IPS-NIHi11 (cell line): ENCODE data around the gene POM121C.
"Not testable (repeated sequence)": the region's sequence is repeated elsewhere in the genome, so short reads cannot be mapped to it uniquely, and the experiment has no call there.

Experiments used
- DNase-seq: peaks from one replicate; pipeline ENCODE4 v3.0.0; 2012; ENCODE audit warnings: mixed read lengths, low spot score

The POM121C gene

GRCh38 chr7:75423481-75423880 is 62.6 kb downstream of the POM121C start:
- not testable (repeated sequence) for DNase-seq

GRCh38 chr7:75421798-75422710 is 64.0 kb downstream of the POM121C start:
- DNase-seq = not testable (repeated sequence)

GRCh38 chr7:75420152-75420551 is 65.9 kb downstream of the POM121C start:
- DNase-seq = not testable (repeated sequence)

- DNase-seq = not testable (repeated sequence)
These were observed 66.4 kb downstream of the POM121C start for GRCh38 chr7:75419693-75420092.

- not testable (repeated sequence) for DNase-seq
These were observed 66.9 kb downstream of the POM121C start for GRCh38 chr7:75419210-75419609.

DNA sequence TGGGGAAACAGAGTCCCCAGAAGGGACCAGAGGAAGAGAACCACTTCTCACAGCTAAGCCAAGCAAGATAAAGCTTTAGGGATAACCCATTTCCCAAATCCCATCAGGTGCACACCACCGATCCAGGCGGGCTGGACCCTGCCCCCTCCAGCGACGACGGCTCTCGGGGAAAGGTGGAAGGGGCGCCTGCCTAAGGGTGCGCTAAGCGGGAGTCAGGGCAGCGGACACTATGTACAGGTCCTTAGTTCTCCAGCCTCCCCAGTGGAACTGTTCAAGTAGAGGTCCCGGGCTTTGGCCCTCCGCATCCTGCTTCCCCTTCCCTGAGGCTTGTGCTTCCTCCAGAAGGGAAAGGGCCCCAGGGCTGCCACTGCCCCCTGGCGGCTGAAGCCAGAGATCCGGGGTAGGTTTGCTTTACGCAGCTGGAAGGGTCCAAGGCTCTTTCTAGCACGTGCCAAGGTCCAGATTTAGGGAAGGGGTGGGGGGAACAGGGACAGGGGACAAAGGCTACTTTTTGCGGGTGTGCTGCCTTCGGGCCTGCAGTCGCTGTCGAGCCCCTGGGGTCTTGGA is 67.7 kb downstream of the POM121C start:
- DNase-seq = not testable (repeated sequence)

DNA sequence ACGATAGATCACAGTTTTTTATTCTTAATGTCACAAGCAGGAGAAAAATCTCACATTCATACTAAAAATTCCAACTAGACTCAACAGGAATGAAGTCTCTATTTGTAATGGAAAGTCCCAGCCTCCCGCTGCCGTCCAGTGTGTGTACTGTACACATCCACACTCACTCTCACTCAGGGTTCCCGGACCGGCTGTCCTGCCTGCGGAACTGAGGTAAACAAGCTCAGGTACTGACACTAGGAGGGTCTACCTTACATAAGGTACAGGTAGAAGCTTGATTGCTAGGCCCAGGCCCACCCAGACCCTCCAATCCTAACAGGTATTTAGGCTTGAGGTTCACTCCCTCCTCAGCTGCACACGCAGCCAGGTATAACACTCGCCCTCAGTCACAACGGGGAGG is 69.3 kb downstream of the POM121C start:
- not testable (repeated sequence) for DNase-seq

GRCh38 chr7:75415829-75416373 is 70.2 kb downstream of the POM121C start:
- not testable (repeated sequence) for DNase-seq

GRCh38 chr7:75415428-75415817 is 70.7 kb downstream of the POM121C start:
- not testable (repeated sequence) for DNase-seq

GRCh38 chr7:75414708-75415427 is 71.2 kb downstream of the POM121C start:
- DNase-seq = not testable (repeated sequence)

DNA sequence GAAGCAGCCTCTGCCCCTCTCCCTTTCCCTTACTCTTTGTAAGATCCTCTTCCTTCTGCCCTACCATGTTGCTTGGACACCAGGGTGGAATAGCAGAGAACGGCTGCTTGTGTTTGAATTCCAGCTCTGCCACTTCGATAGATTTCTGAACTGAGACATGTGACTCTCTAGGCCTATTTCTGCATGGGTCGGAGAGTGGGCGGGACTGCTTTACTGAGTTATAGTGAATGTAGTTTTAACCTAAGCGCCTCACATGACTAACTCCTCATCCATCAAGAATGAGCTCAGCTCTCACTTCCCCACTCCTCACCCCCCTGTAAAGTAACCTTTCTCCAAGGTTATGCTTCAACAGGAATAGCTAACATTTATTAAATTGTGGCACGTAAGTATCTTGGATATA is 71.9 kb downstream of the POM121C start:
- DNase-seq = not testable (repeated sequence)

DNA sequence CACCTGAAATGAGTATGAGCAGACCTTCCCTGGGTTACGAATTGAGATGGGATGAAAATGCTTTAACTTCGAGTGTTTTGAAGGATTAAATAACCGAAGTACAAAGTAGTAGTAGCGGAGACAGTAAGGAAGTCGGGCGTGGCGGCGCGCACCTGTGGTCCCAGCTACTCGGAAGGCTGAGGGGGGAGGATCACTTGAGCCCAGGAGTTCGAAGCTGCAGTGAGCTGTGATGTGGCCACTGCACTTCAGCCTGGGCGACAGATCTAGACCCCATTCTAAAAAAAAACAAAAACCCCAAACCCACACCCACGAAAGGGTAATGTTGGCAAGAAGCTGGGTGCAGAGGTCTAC is 75.3 kb downstream of the POM121C start:
- not testable (repeated sequence) for DNase-seq

- DNase-seq = not testable (repeated sequence)
These were observed 75.9 kb downstream of the POM121C start for GRCh38 chr7:75409880-75410822.

- not testable (repeated sequence) for DNase-seq
These were observed 81.4 kb downstream of the POM121C start for GRCh38 chr7:75404663-75405062.

DNA sequence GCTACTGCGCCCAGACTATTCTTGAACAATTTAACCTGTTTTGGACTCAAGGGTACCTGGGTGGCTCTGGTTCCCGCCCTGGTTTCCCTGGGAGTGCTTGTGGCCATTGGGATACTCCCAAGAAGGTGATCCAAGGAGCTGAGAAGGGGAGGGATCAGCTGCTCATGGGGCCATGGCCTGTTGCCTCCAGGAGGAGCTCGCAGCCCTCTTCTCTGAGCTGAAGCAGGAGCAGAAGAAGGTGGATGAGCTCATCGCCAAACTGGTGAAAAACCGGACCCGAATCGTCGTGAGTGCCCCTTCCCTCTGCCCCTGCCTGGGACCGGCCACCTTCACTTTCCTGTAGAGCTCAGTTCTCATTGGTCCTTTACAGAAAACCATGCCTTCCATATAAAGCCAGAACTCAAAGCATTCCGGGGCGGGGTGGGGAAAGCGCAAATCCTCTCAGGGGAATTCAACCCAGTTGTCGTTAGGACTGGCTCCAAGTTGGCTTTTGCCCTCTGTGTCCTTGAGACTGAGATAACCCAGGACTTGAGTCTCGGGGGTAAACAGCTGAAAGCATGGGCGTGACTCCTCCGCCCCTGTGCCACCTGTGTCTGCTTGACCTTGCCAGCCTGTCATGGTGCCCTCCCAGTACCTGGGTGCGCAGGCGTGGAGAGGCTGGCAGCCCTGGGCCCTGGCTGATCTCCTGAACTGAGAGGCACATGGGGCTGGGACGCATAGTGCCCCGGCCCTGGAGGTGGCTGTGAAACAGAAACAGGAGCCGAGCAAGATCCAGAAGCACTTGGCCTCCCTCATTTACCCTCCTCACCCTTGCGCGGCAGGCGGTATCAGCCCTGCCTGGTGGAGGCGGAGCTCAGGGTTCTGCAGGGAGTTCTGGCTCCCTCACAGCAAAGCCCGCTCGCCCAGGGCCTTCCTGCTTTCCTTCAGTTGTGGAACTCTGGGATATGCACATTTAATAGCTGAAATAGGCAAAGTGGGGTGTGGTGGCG is 82.3 kb downstream of the POM121C start:
- not testable (repeated sequence) for DNase-seq

DNA sequence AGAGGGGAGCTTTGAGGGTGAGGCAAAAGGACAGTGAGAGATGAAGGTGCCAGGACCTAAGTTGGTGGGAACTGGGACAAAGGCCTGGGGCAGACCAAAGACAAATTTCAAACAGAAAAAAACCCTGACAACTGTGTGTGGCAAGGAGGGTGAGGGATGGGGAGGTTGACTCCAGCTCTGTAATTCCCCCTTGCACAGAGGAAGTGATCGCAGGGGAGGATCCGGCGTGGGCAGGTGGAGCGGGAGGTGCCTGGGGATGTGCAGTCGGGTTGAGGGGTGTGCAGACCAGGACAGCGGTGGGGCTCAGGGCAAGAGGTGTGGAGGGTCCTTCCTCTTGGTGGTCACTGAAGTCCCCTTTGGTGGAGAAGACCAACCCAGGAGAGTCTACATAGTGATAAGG is 85.5 kb downstream of the POM121C start:
- not testable (repeated sequence) for DNase-seq

GRCh38 chr7:75398771-75399700 is 87.1 kb downstream of the POM121C start:
- not testable (repeated sequence) for DNase-seq

DNA sequence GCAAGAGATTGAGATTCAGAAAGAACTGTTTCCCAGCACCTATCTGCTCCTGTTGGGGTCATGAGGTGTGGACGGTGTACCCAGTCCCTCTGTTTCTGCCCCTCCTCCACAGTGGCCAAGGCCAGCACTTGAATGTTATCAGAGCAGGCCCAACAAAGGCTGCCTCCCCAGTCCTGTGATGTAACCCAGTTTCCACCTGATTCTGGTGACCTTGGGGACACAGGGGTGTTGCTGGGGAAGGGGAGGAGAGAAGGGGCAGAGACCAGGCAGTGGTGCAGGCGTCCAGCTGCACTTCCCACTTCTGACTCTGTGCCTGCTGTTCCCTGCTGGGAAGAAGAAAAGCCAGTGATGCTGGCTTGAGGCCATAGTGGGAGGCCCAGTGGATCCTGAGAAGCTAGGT is 88.2 kb downstream of the POM121C start:
- not testable (repeated sequence) for DNase-seq

DNA sequence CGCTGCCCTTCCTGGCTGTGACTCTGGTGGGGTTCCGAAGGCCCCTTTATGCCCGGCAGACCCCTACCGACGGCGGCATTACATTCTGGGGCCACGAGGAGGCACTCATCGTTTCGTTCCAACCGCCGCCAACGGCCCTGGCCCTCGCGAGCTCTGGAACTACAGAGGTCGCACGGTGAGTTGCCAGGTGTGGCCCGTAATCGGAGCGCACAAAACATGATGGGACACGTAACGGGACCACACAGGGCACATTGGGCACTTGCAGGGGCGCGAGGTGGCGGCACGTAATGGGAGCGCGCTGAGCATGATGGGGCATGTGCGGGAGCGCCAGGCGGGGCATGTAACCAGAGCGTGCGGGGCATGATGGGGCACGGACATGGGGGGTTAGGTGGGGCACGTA is 90.8 kb downstream of the POM121C start, which contains the start of gene TRIM73:
Gene TRIM73, plus strand, starts transcription at position 301 of the 400 bp plus-strand sequence. CDS start 3,305 bp downstream, outside the sequence.
- DNase-seq = not testable (repeated sequence)
